Memory B cell (primary cell): Measurements from ENCODE around the gene STK11.

Experiments
- ATAC-seq: fragments of 150-1000 bp; cut with Tn5 transposase; 2 replicates; pipeline ENCODE4 v1.10.0; 2021; ENCODE audit warnings: low read depth, mild to moderate bottlenecking, moderate library complexity
- DNase-seq, 2 donors: peaks; one replicate each; pipeline ENCODE4 v3.0.0; 2022; ENCODE audit warnings: low spot score in 2 of 2
- H3K27ac Mint-ChIP-seq: one replicate; pipeline ENCODE4 v1.8.0; 2022; ENCODE audit warnings: mild to moderate bottlenecking, moderate library complexity, mixed read lengths
- H3K27me3 Mint-ChIP-seq: one replicate; pipeline ENCODE4 v1.8.0; 2022; ENCODE audit warnings: mixed read lengths
- H3K36me3 Mint-ChIP-seq: one replicate; pipeline ENCODE4 v1.8.0; 2022; ENCODE audit warnings: mild to moderate bottlenecking, mixed read lengths
- H3K4me1 Mint-ChIP-seq: one replicate; pipeline ENCODE4 v1.8.0; 2022; ENCODE audit warnings: mixed read lengths
- H3K4me3 Mint-ChIP-seq: one replicate; pipeline ENCODE4 v1.8.0; 2022; ENCODE audit warnings: mild to moderate bottlenecking, moderate library complexity, mixed read lengths
- H3K9me3 Mint-ChIP-seq: one replicate; pipeline ENCODE4 v1.8.0; 2022; ENCODE audit warnings: mixed read lengths

The STK11 gene

DNA sequence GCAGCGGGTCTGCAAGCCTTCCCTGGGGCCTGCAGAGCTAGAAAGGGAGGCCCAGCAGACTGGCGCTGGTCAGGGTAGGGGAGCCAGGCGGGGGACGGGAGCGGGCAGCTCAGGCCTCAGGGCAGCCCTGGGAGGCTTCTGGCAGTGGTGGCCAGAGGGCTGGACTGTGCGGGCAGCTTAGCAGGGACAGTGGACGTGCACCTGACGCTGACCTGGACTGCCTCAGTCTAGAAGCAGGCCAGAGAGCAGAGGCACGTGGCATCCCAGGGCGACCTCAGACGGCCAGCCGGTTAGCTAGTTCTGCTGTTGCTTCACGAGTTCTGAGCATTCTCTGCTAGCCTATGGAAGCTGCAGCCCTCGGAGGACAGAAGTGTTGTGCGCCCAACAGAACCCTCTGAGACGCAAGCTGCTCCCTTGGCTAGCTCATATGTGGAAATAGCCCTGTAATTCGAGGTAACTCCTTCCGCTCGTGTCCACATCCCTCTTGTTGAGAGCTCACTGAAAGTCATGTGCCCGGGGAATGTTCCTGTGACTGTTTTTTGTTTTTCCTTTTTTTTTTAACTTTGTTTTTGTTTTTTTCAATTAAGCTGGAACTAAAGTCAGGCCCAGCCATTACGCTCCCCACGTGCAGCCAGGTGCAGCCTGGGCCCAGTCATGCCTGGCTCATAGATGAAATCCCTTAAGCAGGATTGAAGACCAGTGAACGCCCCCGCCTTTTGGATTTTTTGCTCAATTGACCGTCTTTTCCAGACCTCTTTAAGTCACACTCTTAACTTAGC is 67.9 kb downstream of the STK11 start:
- Mint-ChIP-seq H3K4me3 (peak overlapping the region; percentile 14), H3K27ac (peak overlapping the region; percentile 53), H3K27me3 (no peaks in the 10 kb centered on the region), H3K36me3 (peaks cover 34% of the 10 kb centered on the region), H3K4me1 (peaks cover 38% of the 10 kb centered on the region), H3K9me3 (no peaks in the 10 kb centered on the region)
- no peak for ATAC-seq
- no peak for DNase-seq

GRCh38 chr19:1274081-1274851 is 68.7 kb downstream of the STK11 start:
- Mint-ChIP-seq H3K9me3 (no peaks in the 10 kb centered on the region), H3K36me3 (peaks cover 33% of the 10 kb centered on the region)

DNA sequence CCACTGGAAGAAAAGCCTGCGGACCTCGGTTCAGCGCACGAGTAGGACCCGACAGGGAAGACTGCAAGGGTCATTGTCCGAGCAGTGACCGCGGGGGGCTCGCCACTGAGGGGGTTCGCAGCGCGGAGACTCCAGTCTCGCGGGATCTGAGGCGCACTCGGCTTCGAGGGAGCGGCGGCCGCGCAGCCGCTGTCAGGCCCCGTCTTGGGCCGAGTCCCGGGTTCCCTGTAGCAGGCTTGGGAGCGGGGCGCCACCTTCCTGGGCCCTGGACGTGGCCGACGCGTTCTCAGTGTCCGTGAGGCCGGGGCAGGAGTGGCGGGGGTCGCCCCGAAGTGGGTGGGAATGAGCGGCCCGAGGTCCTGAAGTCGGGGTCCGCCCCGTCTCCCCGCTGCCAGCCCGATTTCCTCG is 69.3 kb downstream of the STK11 start:
- Mint-ChIP-seq H3K4me1 (peaks cover 34% of the 10 kb centered on the region), H3K9me3 (no peaks in the 10 kb centered on the region), H3K36me3 (peaks cover 36% of the 10 kb centered on the region), H3K27me3 (no peaks in the 10 kb centered on the region), H3K4me3 (peak overlapping the region; percentile 75), H3K27ac (peak overlapping the region; percentile 91)
- ATAC-seq (no peak), DNase-seq (no peak)

More at GRCh38 chr19:1274081-1274851, 68.7 kb downstream of the STK11 start:
- Mint-ChIP-seq H3K4me1 (peaks cover 31% of the 10 kb centered on the region), H3K27ac (peak overlapping the region; percentile 28), H3K27me3 (no peaks in the 10 kb centered on the region), H3K4me3 (peak overlapping the region; percentile 29)
- no peak for ATAC-seq
- DNase-seq: no peak

- DNase-seq (peak; percentile 87 to 88), ATAC-seq (peak; percentile 81)
- H3K27me3 Mint-ChIP-seq: no peaks in the 10 kb centered on the region
- peaks cover 33% of the 10 kb centered on the region for H3K4me1 Mint-ChIP-seq
- H3K36me3 Mint-ChIP-seq: peaks cover 36% of the 10 kb centered on the region
- no peaks in the 10 kb centered on the region for H3K9me3 Mint-ChIP-seq
- peak within 1 kb of the TSS; percentile 92 for H3K4me3 Mint-ChIP-seq
- H3K27ac Mint-ChIP-seq: peak within 1 kb of the TSS; percentile 91
These were observed 69.8 kb downstream of the STK11 start, which contains the start of gene FAM174C for GRCh38 chr19:1275260-1275975. Gene FAM174C (plus strand): TSS chr19:1275530. CDS start chr19:1275550, 20 bp downstream.

DNA sequence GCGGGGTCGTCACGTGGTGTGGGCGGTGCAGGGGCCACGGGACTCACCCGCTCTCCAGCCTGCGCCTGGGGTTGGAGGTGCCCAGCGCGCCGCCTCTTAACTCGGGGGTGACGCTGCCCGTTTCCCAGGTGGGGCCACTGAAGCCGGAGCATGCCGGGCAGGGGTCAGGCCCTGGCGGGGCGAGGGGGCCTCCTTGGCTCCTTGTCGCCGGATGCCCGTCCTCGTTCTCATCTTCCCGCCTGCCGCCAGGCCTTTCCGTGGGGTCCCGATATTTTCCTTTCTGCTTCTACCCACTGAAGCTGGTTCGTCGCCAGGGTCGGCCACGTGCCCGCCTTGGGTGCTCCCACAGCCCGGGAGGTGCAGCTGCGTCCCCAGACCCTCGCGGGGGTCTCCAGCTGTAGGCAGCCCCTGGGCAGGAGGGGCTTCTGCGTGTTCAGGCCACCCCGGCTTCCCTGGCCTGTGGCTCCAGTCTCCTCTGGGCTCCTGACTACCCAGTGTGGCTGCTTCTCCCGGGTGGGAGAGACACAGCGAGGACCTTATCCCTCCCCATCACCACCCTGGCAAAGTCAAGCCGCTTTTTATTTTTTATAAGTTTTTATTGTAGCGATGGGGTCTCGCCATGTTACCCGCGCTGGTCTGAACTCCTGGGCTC is 70.5 kb downstream of the STK11 start:
- ATAC-seq (no peak), DNase-seq (no peak)
- Mint-ChIP-seq H3K4me3 (peak overlapping the region; percentile 92), H3K4me1 (peaks cover 27% of the 10 kb centered on the region), H3K36me3 (peaks cover 30% of the 10 kb centered on the region), H3K9me3 (no peaks in the 10 kb centered on the region), H3K27ac (peak overlapping the region; percentile 91), H3K27me3 (no peaks in the 10 kb centered on the region)

DNA sequence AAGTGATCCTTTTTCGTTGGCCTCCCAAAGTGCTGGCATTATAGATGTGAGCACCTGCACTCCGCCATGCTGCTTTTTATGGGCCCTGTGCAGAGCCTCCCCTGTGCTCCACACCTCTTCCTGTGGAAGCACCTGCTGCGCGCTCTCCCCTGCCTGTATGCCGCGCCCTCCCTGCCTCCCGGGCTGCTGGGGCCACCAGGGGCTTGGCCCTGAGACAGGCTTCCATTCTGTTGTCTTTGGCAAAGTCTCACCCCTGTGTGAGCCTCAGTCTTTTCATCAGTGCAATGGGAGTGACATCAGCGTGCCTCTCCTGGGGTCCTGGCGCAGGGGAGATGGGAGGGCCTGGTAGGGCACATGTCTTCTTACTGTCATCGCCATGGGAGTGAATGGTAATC is 71.0 kb downstream of the STK11 start:
- DNase-seq (no peak), ATAC-seq (no peak)
- H3K27ac Mint-ChIP-seq: peak overlapping the region; percentile 91
- H3K4me1 Mint-ChIP-seq: peaks cover 22% of the 10 kb centered on the region
- peak overlapping the region; percentile 92 for H3K4me3 Mint-ChIP-seq
- no peaks in the 10 kb centered on the region for H3K9me3 Mint-ChIP-seq
- H3K27me3 Mint-ChIP-seq: peaks cover 2% of the 10 kb centered on the region
- H3K36me3 Mint-ChIP-seq: peaks cover 27% of the 10 kb centered on the region

DNA sequence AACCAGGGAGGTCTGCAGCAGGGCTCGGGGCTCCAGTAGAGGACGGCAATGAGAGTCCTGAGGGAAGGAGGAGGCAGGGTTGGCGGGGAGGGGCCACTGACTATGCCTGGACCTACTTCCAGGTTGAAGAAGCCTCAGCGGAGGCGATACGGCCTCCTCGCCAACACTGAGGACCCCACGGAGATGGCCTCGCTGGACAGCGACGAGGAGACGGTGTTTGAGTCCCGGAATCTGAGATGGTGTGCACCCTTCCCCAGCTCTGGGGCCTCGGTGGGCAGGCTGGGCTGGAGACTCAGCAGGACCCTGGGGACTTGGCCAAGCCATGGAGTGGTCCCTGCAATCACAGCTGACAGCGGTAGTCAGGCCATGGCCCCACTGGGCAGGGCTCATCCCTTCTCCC is 71.5 kb downstream of the STK11 start:
- no peak for ATAC-seq
- Mint-ChIP-seq H3K27me3 (peaks cover 4% of the 10 kb centered on the region), H3K4me1 (peaks cover 21% of the 10 kb centered on the region), H3K4me3 (peak overlapping the region; percentile 92), H3K36me3 (peaks cover 24% of the 10 kb centered on the region), H3K9me3 (no peaks in the 10 kb centered on the region), H3K27ac (peak overlapping the region; percentile 91)
- no peak for DNase-seq
